Kidney glomerular epithelial cell (primary cell): ENCODE results near the gene MTHFS.
A peak's percentile ranks its signal among the peaks of the same experiment; 100 is the strongest.
"Not testable (repeated sequence)": the region's sequence is repeated elsewhere in the genome, so short reads cannot be mapped to it uniquely, and the experiment has no call there.

Source experiments
- DNase-seq: peaks from one replicate; lab custom pipeline; 2025; lab: John Stamatoyannopoulos, UW

Gene MTHFS

DNA sequence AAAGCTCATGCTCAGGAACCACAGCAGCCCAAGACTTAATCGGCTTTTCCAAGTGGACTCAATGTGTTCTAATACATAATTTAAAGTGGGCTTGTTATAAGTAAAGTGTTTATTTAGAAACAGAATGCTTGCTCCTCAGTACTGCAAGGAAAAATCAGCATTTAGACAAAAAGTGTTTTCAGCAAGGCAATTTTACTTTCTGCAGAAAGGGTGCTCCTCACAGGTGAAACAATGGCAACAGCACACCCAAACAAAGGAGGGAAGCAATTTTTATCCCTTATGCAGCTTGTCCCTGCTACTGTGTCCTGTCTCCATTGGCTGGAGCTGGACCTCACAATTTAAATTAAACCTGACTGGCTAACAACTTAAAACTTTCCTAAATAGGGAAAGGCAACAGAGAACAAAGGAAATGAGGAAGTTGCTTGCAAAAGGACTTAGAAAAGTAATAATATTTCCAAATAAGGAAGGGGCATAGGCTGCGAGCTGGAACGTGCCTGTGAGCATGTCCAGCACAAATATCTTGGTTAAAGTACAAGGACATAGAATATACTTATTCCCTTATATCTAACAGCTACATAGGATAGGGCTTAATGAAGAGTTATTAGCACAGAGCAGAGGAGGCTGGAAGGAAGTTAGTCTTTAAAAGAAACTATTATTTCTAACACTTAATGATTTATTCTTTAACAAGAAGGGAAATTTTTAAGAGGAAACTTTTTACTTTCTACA lies 19.1 kb upstream of the MTHFS start:
- DNase-seq, result not testable (repeated sequence)

DNA sequence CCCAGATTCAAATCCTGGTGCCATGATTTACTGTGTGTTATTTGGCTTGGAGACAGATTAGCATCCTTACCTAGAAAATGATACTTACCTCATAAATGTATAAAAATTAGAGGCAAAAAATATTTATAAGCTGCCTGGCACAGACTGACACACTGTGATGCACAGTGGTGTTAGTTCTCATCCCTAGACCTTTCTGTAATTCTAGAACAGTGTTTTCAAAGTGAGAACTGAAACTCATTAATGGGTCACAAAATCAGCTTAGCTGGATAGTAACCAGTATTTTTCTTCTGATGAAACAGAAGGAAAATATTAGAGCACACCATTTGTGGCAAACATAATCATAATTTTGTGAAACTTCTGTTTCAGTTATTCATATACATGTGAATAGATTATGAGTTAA lies 17.9 kb upstream of the MTHFS start:
- no peak for DNase-seq

DNA sequence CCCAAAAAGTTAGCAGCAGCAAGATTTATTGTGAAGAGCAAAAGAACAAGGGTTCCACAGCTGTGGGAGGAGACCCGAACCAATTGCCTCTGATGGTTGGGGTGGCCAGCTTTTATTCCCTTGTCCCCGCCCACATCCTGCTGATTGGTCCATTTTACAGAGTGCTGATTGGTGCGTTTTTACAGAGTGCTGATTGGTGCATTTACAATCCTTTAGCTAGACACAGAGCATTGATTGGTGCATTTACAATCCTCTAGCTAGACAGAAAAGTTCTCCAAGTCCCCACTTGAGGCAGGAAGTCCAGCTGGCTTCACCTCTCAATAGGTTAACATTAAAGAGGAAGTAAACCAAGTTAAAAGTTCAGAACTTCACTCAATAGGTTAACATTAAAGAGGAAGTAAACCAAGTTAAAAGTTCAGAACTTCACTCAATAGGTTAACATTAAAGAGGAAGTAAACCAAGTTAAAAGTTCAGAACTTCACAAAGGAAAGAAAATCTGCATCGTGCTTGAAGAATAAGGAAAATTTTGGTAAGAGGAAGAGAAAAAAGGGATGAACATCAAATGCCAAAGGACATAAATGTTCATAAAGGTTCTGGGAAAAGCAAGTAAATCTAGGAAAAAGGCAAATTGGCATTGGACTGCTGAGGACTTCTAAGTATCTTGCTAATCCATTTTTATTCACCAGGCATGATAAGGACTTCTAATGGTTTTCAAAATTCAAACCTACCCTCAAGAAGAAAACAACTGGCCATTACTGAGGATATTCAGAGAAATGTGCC lies 12.9 kb upstream of the MTHFS start:
- DNase-seq, result not testable (repeated sequence)

DNA sequence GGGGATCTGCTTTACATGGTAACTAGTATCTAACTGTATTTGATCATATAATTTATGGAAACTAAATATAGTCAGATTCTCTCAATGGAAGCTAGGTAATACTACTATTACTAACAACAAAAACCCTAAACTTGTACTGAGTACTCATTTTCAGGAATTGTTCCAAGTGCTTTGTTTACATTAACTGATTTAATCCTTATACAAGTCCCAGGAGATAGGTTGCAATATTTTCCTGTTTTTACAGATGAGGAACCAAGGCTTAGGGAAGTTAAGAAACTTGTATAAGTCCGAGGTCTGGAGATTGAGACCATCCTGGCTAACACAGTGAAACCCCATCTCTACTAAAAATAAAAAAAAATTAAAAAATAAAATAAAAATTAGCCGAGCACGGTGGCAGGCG lies 7.5 kb upstream of the MTHFS start:
- DNase-seq, result no peak

DNA sequence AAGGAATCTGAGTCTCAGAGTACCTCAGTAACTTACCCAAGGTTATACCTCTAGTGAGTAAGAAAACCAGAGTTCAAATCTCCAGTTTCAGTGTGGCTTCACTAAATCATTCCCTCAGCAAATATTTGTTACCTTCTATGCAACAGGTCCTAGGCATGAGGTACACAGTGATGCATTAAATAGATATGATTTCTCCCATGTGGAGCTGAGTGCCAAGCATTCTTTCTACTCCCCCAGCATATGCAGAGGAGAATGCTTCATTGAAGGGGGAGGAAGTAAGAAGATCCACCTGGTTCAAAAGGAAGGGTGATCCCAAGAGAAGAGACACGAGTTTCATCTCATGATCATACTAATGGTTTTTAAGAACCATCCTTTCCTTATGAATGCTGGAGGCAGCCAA lies 6.8 kb upstream of the MTHFS start:
- no peak for DNase-seq

DNA sequence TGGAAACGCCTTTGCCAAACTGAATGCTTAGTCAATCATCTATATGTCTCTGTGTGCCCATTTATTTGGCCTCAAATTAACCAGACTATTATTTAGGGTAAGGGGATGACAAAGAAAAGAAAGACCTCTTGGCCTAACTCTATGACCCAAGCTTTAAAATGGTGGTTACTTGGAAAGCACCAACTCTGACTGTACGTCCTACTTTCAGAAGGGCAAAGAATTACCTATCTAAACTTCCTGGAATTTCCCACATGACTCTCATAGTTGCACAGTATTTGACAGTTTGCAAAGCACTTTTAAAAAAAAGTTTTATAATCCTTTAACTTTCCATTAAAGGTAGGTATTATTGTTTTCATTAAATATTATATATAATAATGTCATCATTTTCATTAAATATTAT lies 6.3 kb upstream of the MTHFS start:
- no peak for DNase-seq

DNA sequence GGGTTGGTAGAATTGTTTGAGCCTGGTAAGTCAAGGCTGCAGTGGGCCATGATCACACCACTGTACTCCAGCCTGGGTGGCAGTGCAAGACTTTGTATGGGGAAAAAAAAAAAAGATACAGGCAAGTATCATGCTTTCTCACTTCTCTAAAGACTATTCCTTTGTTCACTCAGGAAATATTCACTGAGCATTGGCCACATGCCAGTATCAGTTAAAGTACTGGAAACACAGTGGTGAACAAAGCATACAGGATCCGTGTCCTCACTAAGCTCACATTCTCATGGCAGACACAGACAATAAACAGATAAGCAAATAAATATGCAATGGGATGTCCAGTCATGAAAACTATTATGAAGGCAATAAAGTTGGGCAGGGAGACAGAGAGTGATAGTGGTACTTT lies 5.1 kb upstream of the MTHFS start:
- no peak for DNase-seq

DNA sequence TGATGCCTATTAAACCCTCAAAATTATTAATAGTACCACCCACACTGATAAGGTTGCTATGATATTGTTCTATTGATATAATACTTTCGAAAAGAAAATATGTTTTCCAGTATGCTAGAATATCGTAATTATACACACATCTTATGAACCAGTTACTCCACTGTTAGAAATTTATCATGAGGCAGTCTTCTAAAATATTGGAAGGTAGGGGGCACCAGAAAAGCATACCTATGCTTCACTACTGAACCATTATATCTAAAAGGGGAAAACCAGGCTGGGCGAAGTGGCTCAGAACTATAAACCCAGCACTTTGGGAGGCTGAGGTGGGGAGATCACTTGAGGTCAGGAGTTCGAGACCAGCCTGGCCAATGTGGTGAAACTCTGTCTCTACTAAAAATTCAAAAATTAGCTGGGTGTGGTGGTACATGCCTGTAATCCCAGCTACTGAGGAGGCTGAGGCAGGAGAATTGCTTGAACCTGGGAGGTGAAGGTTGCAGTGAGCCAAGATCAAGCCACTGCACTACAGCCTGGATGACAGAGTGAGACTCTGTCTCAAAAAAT lies 4.1 kb upstream of the MTHFS start:
- not testable (repeated sequence) for DNase-seq

DNA sequence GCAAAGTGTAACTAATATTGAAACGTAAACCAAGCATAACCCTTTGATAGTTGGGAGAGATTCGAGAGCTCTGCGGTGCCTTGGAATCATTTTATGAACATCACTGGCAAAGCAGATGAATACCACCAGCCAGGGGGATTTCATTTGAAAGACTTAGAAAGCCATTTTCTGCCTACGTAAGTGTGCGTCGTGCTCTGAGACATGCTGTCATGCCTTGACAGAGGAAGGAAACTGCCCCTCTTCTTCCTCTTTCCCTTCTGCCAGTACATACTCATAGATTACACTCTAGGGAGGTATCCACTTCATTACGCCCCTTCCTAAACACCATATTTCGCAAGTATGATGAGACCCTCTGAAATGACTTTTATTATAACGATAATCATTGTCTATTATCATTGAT lies 3.3 kb upstream of the MTHFS start:
- no peak for DNase-seq

DNA sequence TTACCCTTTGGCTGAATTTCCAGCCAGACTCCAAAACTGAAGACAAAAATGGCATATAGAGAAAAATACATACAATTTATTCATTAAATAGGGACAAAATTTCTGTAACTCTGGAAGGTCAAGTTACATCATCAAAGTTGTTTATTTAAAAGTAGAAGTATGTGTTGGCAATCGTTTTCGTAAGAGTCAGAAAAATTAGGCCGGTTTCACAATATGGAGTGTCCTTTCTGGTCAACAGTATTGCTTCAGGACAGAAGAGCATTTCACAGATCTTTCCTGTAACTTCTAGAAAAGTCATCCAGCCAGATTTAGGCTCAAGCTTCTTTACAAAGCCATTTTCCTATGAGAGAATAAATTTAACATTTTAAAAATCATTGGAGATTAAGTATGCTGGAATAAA lies 2.0 kb upstream of the MTHFS start:
- DNase-seq, result not testable (repeated sequence)

DNA sequence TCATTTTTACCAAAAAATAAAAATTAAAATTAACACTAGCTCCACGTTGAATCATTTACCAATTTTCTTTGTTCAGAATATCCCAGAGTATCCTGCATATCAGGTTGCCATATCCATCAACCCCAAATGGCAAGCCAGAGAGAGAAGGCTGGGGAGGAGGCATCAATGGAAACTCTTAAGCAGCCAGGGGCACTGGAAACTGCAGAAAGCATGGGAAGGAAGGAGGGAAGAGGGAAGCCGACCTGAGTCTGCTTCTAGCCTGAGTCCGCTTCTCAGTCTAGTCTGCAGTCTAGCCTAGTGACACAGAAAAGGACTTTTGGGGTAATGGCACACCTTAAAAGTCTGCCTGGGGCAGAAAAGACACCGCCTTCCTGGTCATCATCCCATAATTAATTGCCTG lies 1.6 kb upstream of the MTHFS start:
- no peak for DNase-seq

DNA sequence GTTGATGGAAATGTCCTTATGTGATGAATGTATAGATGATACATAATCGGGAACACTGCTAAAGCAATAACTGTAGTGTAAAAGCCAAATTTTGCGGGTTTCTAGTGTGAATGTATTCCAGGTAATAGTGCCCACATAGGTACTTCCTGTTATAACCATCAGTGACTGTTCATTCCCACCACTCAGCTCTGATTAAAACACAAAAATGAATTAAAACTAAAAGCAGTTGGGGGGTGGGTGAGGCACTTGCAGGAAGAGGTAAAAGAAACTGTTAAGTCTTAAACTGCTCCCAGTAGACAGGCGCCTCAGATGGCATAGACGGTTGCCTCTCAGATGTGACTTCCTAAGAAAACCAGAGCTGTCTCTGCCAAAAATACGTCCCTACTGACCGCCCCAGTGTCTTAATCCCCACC lies 893 bp upstream of the MTHFS start:
- DNase-seq, result no peak

DNA sequence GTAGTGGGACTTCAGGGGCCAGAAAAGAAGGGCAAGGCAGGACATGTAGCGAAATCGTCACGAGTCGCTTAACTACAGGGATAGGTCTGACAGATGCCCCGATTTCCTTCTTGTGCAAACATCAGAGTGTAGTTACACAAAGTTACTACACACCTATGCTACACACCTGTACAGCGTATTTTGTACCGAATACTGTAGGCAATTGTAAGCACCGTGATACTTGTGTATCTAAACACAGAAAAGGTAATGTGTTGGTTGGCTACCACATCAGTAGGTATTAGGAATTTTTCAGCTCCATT lies 515 bp upstream of the MTHFS start:
- DNase-seq, result no peak

DNA sequence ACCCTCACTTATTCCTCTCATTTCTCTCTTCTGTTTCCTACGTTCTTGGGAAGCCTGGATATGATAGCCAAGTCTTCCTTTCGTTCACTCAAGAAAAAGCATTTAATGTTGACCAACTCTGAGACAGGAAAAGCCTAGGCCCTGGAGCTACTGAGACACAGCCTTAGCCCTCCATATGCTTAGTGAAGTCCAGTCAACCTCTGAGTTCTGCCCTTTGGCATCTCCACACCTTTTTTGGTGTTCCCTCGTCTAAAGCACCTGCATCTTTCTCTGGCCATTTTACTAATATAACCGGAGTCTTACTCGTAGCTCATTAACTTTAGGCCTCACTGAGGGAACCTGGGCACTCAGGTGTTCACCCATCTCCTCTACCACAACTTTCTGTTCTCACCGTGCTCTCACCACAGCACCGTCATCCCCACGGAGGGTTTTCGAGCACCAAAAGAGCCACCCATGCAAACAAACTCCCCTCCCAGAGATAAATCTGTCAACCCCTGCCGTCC lies 632 bp downstream of the MTHFS start:
- peak; percentile 11 for DNase-seq

DNA sequence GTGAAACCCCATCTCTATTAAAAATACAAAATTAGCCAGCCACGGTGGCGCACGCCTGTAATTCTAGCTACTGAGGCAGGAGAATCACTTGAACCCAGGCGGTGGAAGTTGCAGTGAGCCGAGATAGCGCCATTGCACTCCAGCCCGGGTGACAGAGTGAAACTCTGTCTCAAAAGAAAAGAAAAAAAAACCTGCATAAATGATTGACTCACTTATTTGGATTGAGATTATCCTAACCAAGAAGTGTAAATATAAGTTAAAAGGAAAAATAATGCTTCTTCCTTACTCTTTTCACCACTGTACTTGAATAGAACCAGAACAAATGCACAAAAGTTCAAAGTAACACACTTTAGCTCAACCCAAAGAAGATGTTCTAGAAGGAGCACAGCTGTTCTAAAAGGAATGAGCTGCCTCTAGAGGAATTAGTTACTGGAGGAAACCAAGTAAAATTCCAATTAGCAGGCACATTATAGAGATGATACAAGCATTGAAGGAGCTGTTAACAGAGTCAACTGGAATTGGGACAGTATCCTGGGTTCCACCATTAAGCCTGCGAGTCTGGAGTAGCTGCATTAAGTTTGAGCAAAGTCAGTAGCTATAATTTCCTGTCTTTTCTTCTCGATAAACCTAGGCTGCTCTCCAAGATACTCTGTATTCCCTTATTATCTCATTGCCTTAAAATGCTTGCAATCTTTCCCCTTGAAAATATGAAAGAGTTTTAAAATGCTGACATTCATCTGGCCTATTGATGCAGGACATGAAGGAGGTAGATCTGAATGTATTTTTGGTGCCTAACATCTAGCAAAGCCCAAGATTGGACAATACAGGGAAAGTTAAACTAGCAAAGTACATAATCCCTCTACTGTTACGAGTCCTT lies 9.5 kb downstream of the MTHFS start:
- DNase-seq, result no peak

DNA sequence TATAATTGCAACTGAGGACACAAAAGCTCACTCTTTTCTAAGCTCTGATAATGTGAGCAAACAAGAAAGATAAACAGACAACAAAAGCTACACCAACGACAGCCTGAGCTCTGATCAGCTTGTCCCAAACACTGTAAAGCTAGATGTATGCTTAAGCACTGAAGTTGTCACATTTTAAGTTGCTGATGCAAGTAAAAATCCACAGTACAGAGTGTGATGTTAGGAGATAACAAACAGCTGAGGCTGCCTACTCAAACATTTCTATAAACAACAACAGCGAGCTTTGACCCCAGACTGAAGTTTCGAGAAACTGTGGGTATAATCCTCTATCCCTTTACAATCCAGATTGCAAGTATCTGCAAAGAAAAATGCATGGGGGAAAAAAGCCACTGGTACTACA lies 10.7 kb downstream of the MTHFS start:
- DNase-seq, result no peak

DNA sequence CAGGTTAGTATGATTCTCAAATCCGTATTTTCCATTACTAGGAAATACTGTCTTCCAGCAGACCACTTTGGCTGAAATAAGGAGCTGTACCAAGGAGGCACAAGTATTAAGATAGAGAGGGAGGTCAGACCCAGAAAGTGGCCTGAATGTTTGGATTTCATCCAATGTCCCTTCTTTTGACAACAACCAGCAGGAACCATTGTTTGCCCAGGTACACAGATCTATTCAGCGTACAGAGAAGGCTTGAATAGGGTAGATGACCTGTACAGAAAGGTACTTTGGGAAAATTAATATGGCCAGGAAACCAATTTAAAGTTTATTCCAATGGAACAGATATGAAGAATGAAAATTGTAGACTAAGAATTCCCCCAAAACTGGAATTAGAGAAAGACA lies 12.6 kb downstream of the MTHFS start:
- DNase-seq, result no peak

DNA sequence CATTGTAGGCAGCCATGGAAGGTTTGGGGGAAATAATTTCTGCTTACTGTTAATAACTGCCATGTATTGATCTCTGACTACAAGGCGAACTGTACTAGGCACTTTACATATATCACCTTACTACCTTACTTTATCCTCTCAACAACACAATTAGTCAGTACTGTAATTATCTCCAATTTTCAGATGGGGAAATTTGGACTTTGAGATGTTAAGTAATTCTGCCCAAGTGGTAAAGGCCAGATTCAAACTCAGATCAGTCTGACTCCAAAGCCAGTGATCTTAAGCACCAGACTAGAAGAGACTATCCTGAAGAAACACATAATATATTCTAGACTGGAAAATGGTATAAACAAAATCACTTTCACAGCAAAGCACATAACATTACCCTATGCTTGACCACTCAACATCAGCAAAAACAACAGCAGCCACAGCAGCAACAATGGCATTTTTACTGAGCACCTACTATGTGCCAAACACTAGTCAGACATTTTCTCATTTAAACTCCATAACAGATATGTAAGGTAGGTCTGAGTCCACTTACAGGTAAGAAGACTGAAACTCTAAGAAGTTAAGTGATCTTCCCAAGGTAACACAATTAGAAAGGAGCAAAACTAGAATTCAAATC lies 13.1 kb downstream of the MTHFS start:
- DNase-seq, result no peak

DNA sequence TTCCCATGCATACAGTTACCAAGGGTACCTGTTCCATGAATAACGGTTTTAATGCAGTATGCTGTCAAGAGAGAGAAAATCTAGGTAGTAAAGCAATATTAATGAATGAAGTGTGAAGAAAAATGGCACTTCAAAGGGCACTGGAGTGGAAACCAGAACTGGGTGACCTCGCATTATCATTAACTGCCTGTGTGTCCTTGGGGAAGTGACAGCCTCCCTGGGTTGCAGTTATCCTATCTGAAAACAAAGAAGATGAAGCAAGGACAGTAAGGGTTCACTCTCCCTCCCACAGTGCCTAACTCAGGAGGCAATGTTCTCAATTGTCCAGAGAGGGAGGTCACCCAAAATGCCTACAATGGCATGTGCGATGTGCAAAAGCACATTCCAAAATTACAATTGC lies 15.1 kb downstream of the MTHFS start:
- no peak for DNase-seq

DNA sequence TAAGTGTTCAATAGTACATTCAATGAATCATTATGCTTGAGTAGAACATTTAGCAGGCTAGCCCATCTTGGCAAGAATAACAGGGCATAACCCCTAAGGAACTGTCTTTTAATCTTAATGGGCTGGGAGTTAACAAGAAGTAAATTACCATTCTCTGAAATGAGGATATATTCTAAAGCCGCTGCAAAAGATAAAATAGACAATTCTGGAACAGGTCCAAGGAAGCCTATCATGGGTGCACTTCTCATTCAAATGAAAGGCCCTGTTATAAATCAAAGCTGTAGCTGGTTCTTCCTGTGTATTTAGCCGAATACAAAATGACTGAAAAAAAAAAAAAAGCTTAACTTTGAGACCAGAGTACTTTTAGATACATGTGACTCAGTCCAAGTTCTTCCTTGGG lies 15.6 kb downstream of the MTHFS start:
- DNase-seq, result no peak

DNA sequence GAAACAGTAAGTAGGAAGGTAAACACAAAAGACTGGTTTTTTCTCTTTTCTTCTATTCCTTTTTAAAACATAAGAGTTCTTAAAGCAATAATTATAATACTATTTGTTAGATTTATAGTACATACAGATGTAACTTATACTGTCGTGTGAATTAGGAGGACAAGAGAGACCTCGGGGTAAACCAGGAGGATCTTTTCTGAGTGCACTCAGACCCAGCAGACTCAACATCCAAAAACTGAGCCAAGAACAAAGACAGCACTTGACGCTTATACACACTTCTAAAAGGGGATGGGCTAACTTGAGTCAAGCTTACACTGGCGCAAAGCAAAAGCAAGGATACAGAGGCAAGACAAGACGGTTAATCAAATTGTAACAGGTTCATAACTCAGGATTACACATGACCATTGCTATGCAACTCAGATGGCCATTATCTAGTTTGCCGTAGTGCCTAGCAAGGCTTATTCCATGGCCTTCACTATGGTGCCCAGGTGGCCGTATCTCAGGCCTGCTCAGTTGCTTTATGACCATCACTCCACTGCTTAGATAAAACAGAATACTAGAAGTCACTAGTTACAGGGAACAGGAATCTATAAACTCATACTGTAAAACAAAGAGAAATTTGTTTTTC lies 18.6 kb downstream of the MTHFS start:
- DNase-seq, result no peak

DNA sequence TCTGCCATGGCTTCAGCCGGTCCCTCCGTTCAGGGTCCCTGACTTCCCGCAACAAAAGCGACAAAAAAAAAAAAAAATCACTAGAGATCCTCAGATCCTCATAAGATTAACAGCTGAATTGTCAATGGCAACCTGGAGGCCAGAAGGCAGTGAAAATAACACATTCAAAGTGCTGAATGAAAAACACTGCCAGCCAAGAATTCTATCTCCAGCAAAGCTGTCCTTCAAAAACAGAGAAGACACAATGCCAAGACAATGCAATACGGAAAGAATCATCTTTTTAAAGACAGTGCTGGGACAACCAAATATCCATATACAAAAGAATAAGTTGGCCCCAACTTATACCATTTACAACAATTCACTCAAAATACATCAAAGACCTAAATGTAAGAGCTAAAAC lies 21.6 kb downstream of the MTHFS start:
- DNase-seq, result no peak
